Chondrocyte (in vitro differentiated cells): Measurements from ENCODE around the gene SSBP3. TPM values are rescaled to one million over a fixed set of nuclear protein-coding genes. Genes with fewer than 3 reads are reported as not detected.

Experiments used
- DNase-seq: peaks from one replicate; pipeline ENCODE4 v3.0.0; 2021; ENCODE audit warnings: mixed read lengths, low spot score
- H3K27ac Mint-ChIP-seq: one replicate; pipeline ENCODE4 v1.8.0; 2021; ENCODE audit warnings: mild to moderate bottlenecking, moderate library complexity, mixed read lengths; ENCODE audit not compliant: unreplicated experiment
- H3K27me3 Mint-ChIP-seq: 2 replicates; pipeline ENCODE4 v1.8.0; 2021; ENCODE audit warnings: low read depth, mixed read lengths
- H3K36me3 Mint-ChIP-seq: 2 replicates; pipeline ENCODE4 v1.8.0; 2021; ENCODE audit warnings: low read depth, mixed read lengths
- H3K4me1 Mint-ChIP-seq: 2 replicates; pipeline ENCODE4 v1.8.0; 2021; ENCODE audit warnings: low read depth, mild to moderate bottlenecking, mixed read lengths
- H3K4me3 Mint-ChIP-seq: one replicate; pipeline ENCODE4 v1.8.0; 2021; ENCODE audit warnings: mild to moderate bottlenecking, moderate library complexity, mixed read lengths; ENCODE audit not compliant: unreplicated experiment
- H3K9me3 Mint-ChIP-seq: 2 replicates; pipeline ENCODE4 v1.8.0; 2021; ENCODE audit warnings: low read depth, mixed read lengths
- total RNA-seq: library from RNA; stranded (reverse); gene quantifications from 3 replicates; pipeline ENCODE4 v1.2.1, GENCODE V29; 2021
- TF ChIP-seq, protein P1 (sequence below): fragments of 200-600 bp; sonication (generic); IDR thresholded peaks from 2 replicates; pipeline ENCODE4 v1.5.0; 2021; ENCODE audit warnings: antibody characterized with exemption, mild to moderate bottlenecking, moderate library complexity

SSBP3 gene
- total RNA-seq, 1 donor from 2014 or later, result 22.0 TPM

DNA sequence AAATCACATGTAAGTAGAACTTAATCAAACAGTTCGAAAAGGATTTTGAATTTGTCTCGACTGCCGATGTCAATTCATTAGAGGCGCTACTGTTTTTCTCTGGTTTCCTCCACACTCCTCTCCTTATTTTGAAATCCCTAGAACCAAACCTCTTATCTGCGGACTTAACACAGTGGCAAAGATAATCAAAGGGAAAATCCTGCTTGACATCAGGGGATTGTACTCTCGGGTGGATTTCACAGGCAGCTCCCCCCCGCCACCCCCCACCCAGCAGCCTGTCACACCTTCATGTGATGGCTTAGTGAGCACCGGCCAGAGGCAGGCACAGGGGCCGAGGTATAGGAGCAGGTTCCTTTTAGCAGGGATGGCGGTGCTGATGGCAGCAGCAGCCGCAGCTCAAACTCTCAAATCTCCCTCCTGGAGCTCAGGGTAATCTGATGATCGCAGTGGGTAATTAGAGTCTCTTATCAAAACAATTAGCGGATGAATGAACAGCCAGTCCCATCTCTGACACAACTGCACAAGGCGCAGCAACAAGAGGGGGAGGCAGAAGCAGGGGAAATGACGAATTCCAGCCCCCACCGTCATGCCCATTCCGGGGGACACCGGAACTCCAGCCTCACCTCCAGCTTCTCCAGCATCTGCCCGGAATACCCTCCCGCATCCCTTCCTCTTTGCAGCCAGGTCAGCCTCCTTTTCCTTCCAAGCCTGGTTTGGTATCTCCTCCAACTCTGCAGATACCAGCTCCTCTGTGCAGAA lies 80.3 kb downstream of the SSBP3 start:
- Mint-ChIP-seq H3K4me1 (peaks cover 15% of the 10 kb centered on the region), H3K27me3 (no peaks in the 10 kb centered on the region), H3K36me3 (no peaks in the 10 kb centered on the region), H3K27ac (no peak overlapping the region), H3K4me3 (no peak overlapping the region), H3K9me3 (no peaks in the 10 kb centered on the region)
- TF ChIP-seq, protein P1, sequence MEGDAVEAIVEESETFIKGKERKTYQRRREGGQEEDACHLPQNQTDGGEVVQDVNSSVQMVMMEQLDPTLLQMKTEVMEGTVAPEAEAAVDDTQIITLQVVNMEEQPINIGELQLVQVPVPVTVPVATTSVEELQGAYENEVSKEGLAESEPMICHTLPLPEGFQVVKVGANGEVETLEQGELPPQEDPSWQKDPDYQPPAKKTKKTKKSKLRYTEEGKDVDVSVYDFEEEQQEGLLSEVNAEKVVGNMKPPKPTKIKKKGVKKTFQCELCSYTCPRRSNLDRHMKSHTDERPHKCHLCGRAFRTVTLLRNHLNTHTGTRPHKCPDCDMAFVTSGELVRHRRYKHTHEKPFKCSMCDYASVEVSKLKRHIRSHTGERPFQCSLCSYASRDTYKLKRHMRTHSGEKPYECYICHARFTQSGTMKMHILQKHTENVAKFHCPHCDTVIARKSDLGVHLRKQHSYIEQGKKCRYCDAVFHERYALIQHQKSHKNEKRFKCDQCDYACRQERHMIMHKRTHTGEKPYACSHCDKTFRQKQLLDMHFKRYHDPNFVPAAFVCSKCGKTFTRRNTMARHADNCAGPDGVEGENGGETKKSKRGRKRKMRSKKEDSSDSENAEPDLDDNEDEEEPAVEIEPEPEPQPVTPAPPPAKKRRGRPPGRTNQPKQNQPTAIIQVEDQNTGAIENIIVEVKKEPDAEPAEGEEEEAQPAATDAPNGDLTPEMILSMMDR, result no peak
- DNase-seq, result no peak

GRCh38 chr1:54325284-54325683 lies 80.9 kb downstream of the SSBP3 start:
- Mint-ChIP-seq H3K9me3 (no peaks in the 10 kb centered on the region), H3K27ac (no peak overlapping the region), H3K4me1 (peaks cover 15% of the 10 kb centered on the region), H3K4me3 (no peak overlapping the region), H3K36me3 (no peaks in the 10 kb centered on the region), H3K27me3 (no peaks in the 10 kb centered on the region)
- no peak for DNase-seq
- TF ChIP-seq, protein P1, result no peak

DNA sequence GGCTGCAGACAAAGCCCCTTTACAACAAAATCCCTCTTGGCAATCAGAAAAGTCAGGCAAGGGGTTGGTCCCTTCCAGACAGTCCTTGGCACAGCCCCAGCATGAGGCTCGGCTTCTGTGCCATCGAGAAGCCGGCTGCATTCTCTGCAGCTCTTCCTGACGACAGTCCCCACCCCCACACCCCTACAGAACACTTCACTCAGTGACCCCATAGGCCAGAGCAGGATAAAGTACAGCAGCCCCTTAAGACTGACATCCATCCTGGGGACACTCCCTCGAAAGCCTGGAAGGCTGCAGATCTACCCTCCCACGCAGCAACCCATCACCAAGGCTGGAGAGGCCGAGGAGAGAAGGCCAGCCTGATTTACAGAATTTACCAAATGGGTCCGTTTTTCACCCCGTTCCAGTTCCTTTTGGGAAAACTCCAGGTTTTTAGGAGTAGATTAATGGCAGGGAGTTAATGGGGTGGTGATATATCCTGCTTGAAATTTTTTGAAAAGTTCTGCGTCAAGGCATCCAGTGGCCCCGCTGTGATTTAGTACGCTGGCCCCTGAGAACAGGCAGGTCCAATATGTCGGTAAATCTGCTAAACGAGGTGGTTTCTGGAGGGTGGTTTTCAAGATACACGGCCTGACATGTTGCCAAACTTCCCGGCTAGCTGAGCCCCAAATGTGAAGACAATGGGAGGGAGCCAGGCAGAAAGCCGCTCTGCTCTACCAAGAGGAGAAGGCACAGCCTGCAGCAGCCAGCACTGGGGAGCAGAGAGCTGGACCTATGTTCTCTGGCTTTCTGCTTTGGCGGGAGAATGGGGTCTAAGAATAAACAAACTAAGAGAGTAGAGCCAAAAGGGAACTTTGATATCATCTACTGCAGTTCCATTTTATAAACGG lies 81.7 kb downstream of the SSBP3 start:
- no peak overlapping the region for H3K4me3 Mint-ChIP-seq
- H3K9me3 Mint-ChIP-seq, result no peaks in the 10 kb centered on the region
- no peak for DNase-seq
- TF ChIP-seq, protein P1, result no peak
- H3K27ac Mint-ChIP-seq, result no peak overlapping the region
- H3K36me3 Mint-ChIP-seq, result no peaks in the 10 kb centered on the region
- no peaks in the 10 kb centered on the region for H3K27me3 Mint-ChIP-seq
- H3K4me1 Mint-ChIP-seq, result peaks cover 15% of the 10 kb centered on the region

GRCh38 chr1:54323921-54324250 lies 82.3 kb downstream of the SSBP3 start:
- Mint-ChIP-seq H3K27ac (no peak overlapping the region), H3K27me3 (no peaks in the 10 kb centered on the region), H3K4me1 (peaks cover 15% of the 10 kb centered on the region), H3K9me3 (no peaks in the 10 kb centered on the region), H3K4me3 (no peak overlapping the region), H3K36me3 (no peaks in the 10 kb centered on the region)
- TF ChIP-seq, protein P1, result no peak
- no peak for DNase-seq

- no peak overlapping the region for H3K27ac Mint-ChIP-seq
Observed at GRCh38 chr1:54323324-54323739, 82.9 kb downstream of the SSBP3 start.

More at GRCh38 chr1:54323324-54323739, 82.9 kb downstream of the SSBP3 start:
- Mint-ChIP-seq H3K4me3 (no peak overlapping the region), H3K36me3 (no peaks in the 10 kb centered on the region), H3K27me3 (no peaks in the 10 kb centered on the region), H3K4me1 (peaks cover 15% of the 10 kb centered on the region), H3K9me3 (no peaks in the 10 kb centered on the region)
- DNase-seq, result no peak
- TF ChIP-seq, protein P1, result no peak
